Measurements from ENCODE around the gene DEPDC5.
"Not testable (repeated sequence)": the region's sequence is repeated elsewhere in the genome, so short reads cannot be mapped to it uniquely, and the experiment has no call there.

The DEPDC5 gene

GRCh38 chr22:31753634-31754501 is at the start of gene DEPDC5:
Gene DEPDC5, plus strand, starts transcription at chr22:31754019. Its CDS starts 903 bp downstream, at chr22:31754922.
- peaks cover 44% of the 10 kb centered on the region for H3K4me1 Mint-ChIP-seq (ENCODE audit: low read depth)
- H3K4me3 Mint-ChIP-seq = peak within 1 kb of the TSS; percentile 99
- H3K36me3 Mint-ChIP-seq (ENCODE audit: low read depth) = no peaks in the 10 kb centered on the region
- no peaks in the 10 kb centered on the region for H3K27me3 Mint-ChIP-seq
- H3K27ac Mint-ChIP-seq = peak within 1 kb of the TSS; percentile 99
- no peaks in the 10 kb centered on the region for H3K9me3 Mint-ChIP-seq

- H3K27me3 Mint-ChIP-seq = no peaks in the 10 kb centered on the region
- H3K36me3 Mint-ChIP-seq (ENCODE audit: low read depth) = peaks cover 40% of the 10 kb centered on the region
- H3K4me3 Mint-ChIP-seq = no peak overlapping the region
- no peaks in the 10 kb centered on the region for H3K4me1 Mint-ChIP-seq (ENCODE audit: low read depth)
- no peak overlapping the region for H3K27ac Mint-ChIP-seq
- H3K9me3 Mint-ChIP-seq = no peaks in the 10 kb centered on the region
Measured at GRCh38 chr22:31707519-31707918, 46.3 kb upstream of the DEPDC5 start.

GRCh38 chr22:31711226-31711625 is 42.6 kb upstream of the DEPDC5 start:
- not testable (repeated sequence) for H3K9me3 Mint-ChIP-seq

GRCh38 chr22:31715147-31715778 is 38.6 kb upstream of the DEPDC5 start:
- no peak overlapping the region for H3K27ac Mint-ChIP-seq
- H3K9me3 Mint-ChIP-seq = no peaks in the 10 kb centered on the region
- H3K27me3 Mint-ChIP-seq = no peaks in the 10 kb centered on the region
- no peaks in the 10 kb centered on the region for H3K4me1 Mint-ChIP-seq (ENCODE audit: low read depth)
- peaks cover 69% of the 10 kb centered on the region for H3K36me3 Mint-ChIP-seq (ENCODE audit: low read depth)
- H3K4me3 Mint-ChIP-seq = no peak overlapping the region

More at GRCh38 chr22:31711226-31711625, 42.6 kb upstream of the DEPDC5 start:
- H3K27ac Mint-ChIP-seq; H3K27me3 Mint-ChIP-seq; H3K4me1 Mint-ChIP-seq (ENCODE audit: low read depth); H3K4me3 Mint-ChIP-seq: not testable (repeated sequence)
- peaks cover 52% of the 10 kb centered on the region for H3K36me3 Mint-ChIP-seq (ENCODE audit: low read depth)

GRCh38 chr22:31719850-31720471 is 33.9 kb upstream of the DEPDC5 start:
- no peak overlapping the region for H3K4me3 Mint-ChIP-seq
- no peak overlapping the region for H3K27ac Mint-ChIP-seq
- no peaks in the 10 kb centered on the region for H3K27me3 Mint-ChIP-seq
- H3K36me3 Mint-ChIP-seq (ENCODE audit: low read depth) = peaks cover 67% of the 10 kb centered on the region
- H3K4me1 Mint-ChIP-seq (ENCODE audit: low read depth) = no peaks in the 10 kb centered on the region
- H3K9me3 Mint-ChIP-seq = no peaks in the 10 kb centered on the region

- Mint-ChIP-seq H3K4me3 (no peak overlapping the region), H3K4me1 (ENCODE audit: low read depth) (no peaks in the 10 kb centered on the region), H3K9me3 (no peaks in the 10 kb centered on the region), H3K27me3 (no peaks in the 10 kb centered on the region), H3K27ac (no peak overlapping the region), H3K36me3 (ENCODE audit: low read depth) (peaks cover 48% of the 10 kb centered on the region)
Measured at GRCh38 chr22:31723723-31724122, 30.1 kb upstream of the DEPDC5 start.

GRCh38 chr22:31726692-31727091 is 27.1 kb upstream of the DEPDC5 start:
- H3K27me3 Mint-ChIP-seq = no peaks in the 10 kb centered on the region
- H3K27ac Mint-ChIP-seq = no peak overlapping the region
- H3K4me3 Mint-ChIP-seq = no peak overlapping the region
- no peaks in the 10 kb centered on the region for H3K9me3 Mint-ChIP-seq
- H3K4me1 Mint-ChIP-seq (ENCODE audit: low read depth) = no peaks in the 10 kb centered on the region
- H3K36me3 Mint-ChIP-seq (ENCODE audit: low read depth) = peaks cover 31% of the 10 kb centered on the region

- Mint-ChIP-seq H3K4me1 (ENCODE audit: low read depth) (peaks cover 7% of the 10 kb centered on the region), H3K27me3 (no peaks in the 10 kb centered on the region), H3K36me3 (ENCODE audit: low read depth) (peaks cover 26% of the 10 kb centered on the region), H3K4me3 (no peak overlapping the region), H3K9me3 (no peaks in the 10 kb centered on the region), H3K27ac (no peak overlapping the region)
Measured at GRCh38 chr22:31728857-31729256, 25.0 kb upstream of the DEPDC5 start.

- Mint-ChIP-seq H3K27me3 (no peaks in the 10 kb centered on the region), H3K36me3 (ENCODE audit: low read depth) (peaks cover 29% of the 10 kb centered on the region), H3K4me1 (ENCODE audit: low read depth) (peaks cover 11% of the 10 kb centered on the region), H3K9me3 (no peaks in the 10 kb centered on the region), H3K4me3 (no peak overlapping the region), H3K27ac (no peak overlapping the region)
Measured at GRCh38 chr22:31730344-31730711, 23.5 kb upstream of the DEPDC5 start.

GRCh38 chr22:31732089-31732829 is 21.6 kb upstream of the DEPDC5 start:
- peaks cover 11% of the 10 kb centered on the region for H3K4me1 Mint-ChIP-seq (ENCODE audit: low read depth)
- H3K4me3 Mint-ChIP-seq = no peak overlapping the region
- peaks cover 27% of the 10 kb centered on the region for H3K36me3 Mint-ChIP-seq (ENCODE audit: low read depth)
- H3K9me3 Mint-ChIP-seq = no peaks in the 10 kb centered on the region
- no peaks in the 10 kb centered on the region for H3K27me3 Mint-ChIP-seq
- H3K27ac Mint-ChIP-seq = no peak overlapping the region

- no peaks in the 10 kb centered on the region for H3K27me3 Mint-ChIP-seq
- peaks cover 37% of the 10 kb centered on the region for H3K36me3 Mint-ChIP-seq (ENCODE audit: low read depth)
- no peak overlapping the region for H3K4me3 Mint-ChIP-seq
- H3K9me3 Mint-ChIP-seq = no peaks in the 10 kb centered on the region
- H3K4me1 Mint-ChIP-seq (ENCODE audit: low read depth) = peaks cover 20% of the 10 kb centered on the region
- H3K27ac Mint-ChIP-seq = peak overlapping the region; percentile 42
Measured at GRCh38 chr22:31733580-31734079, 20.2 kb upstream of the DEPDC5 start.

- no peak overlapping the region for H3K4me3 Mint-ChIP-seq
- no peak overlapping the region for H3K27ac Mint-ChIP-seq
- no peaks in the 10 kb centered on the region for H3K9me3 Mint-ChIP-seq
- no peaks in the 10 kb centered on the region for H3K27me3 Mint-ChIP-seq
- peaks cover 20% of the 10 kb centered on the region for H3K4me1 Mint-ChIP-seq (ENCODE audit: low read depth)
- peaks cover 42% of the 10 kb centered on the region for H3K36me3 Mint-ChIP-seq (ENCODE audit: low read depth)
Measured at GRCh38 chr22:31734512-31734911, 19.3 kb upstream of the DEPDC5 start.

GRCh38 chr22:31736458-31736857 is 17.4 kb upstream of the DEPDC5 start:
- no peak overlapping the region for H3K4me3 Mint-ChIP-seq
- peaks cover 53% of the 10 kb centered on the region for H3K36me3 Mint-ChIP-seq (ENCODE audit: low read depth)
- H3K9me3 Mint-ChIP-seq = no peaks in the 10 kb centered on the region
- H3K4me1 Mint-ChIP-seq (ENCODE audit: low read depth) = peaks cover 20% of the 10 kb centered on the region
- no peaks in the 10 kb centered on the region for H3K27me3 Mint-ChIP-seq
- no peak overlapping the region for H3K27ac Mint-ChIP-seq

- no peaks in the 10 kb centered on the region for H3K27me3 Mint-ChIP-seq
- no peak overlapping the region for H3K4me3 Mint-ChIP-seq
- H3K9me3 Mint-ChIP-seq = no peaks in the 10 kb centered on the region
- no peak overlapping the region for H3K27ac Mint-ChIP-seq
- H3K4me1 Mint-ChIP-seq (ENCODE audit: low read depth) = peaks cover 30% of the 10 kb centered on the region
- peaks cover 63% of the 10 kb centered on the region for H3K36me3 Mint-ChIP-seq (ENCODE audit: low read depth)
Measured at GRCh38 chr22:31737932-31738331, 15.9 kb upstream of the DEPDC5 start.
